Fibroblast of pulmonary artery (primary cell): ENCODE results near the gene HLX.
A peak's percentile ranks its signal among the peaks of the same experiment; 100 is the strongest.

ENCODE experiments used
- DNase-seq: peaks from one replicate; pipeline ENCODE4 v3.0.0-alpha.2; 2010; ENCODE audit warnings: low read depth
- H3K4me3 ChIP-seq: replicated peaks from 2 replicates; pipeline ENCODE4 v1.5.1; 2011; ENCODE audit warnings: low read depth, mild to moderate bottlenecking, control low read depth, low read length, moderate library complexity
- TF ChIP-seq, protein P1 (sequence below): IDR thresholded peaks from 2 replicates; pipeline ENCODE4 v1.5.1; 2011; ENCODE audit warnings: mild to moderate bottlenecking, control low read depth, low read length, inconsistent platforms; ENCODE audit errors: missing control alignments

HLX gene

DNA sequence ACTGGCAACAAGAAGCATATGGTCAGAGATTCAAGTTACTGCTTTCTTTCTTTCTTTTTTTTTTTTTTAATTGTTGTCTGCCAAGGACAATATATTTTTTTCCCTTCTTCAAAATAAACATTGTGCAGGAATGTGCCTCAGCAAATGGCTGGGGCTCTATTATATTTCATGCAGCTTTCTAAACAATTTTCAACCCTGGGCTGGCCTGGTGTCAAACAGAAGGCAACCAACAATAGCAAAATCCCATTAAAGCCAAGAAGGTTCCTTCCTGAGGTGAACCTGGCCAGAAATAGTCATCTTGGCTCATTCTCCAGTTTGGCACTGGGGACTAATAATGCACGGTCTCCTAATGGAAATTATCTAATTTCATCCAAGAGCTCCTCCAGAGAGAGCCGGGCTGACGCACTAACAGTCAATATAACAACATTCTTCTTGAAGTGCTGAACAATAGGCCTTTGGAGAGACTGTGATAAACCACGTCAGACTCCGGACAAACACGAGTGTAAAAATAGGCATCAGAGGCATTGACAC lies 35.7 kb upstream of the HLX start:
- TF ChIP-seq, protein P1, sequence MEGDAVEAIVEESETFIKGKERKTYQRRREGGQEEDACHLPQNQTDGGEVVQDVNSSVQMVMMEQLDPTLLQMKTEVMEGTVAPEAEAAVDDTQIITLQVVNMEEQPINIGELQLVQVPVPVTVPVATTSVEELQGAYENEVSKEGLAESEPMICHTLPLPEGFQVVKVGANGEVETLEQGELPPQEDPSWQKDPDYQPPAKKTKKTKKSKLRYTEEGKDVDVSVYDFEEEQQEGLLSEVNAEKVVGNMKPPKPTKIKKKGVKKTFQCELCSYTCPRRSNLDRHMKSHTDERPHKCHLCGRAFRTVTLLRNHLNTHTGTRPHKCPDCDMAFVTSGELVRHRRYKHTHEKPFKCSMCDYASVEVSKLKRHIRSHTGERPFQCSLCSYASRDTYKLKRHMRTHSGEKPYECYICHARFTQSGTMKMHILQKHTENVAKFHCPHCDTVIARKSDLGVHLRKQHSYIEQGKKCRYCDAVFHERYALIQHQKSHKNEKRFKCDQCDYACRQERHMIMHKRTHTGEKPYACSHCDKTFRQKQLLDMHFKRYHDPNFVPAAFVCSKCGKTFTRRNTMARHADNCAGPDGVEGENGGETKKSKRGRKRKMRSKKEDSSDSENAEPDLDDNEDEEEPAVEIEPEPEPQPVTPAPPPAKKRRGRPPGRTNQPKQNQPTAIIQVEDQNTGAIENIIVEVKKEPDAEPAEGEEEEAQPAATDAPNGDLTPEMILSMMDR, result no peak
- no peak overlapping the region for H3K4me3 ChIP-seq
- peak; percentile 94 for DNase-seq

DNA sequence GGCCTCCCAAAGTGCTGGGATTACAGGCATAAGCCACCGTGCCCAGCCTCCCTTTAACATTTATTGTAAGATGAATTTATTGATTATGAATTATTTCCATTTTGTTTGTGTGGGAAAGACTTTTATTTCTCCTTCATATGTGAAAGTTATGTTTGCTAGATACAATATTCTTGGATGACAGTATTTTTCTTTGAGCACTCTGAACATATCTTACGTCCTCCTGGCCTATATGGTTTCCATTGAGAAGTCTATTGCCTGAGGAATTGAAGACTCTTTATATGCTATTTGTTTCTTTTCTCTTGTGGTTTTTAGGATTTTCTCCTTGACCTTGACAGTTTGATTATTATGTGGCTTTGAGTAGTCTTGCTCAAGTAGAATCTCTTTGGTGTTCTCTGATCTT lies 26.8 kb upstream of the HLX start:
- TF ChIP-seq, protein P1, result no peak
- no peak overlapping the region for H3K4me3 ChIP-seq
- no peak for DNase-seq

DNA sequence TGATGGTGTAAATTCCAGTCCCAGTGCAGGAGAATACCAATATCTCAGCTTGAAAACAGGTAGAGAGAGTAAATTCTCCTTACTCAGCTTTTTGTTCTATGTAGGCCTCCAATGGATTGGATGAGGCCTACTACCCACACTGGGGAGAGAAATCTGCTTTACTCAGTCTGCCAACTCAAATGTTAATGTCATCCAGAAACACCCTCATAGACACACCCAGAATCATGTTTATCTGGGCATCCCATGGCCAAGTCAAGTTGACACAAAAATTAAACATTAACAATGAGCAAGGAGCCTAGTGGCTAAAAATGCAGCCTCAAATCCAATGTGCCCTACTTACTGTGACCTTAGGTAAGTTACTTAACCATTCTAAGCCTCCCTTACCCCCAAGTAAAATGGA lies 6.9 kb upstream of the HLX start:
- no peak for DNase-seq
- TF ChIP-seq, protein P1, result no peak
- no peak overlapping the region for H3K4me3 ChIP-seq

DNA sequence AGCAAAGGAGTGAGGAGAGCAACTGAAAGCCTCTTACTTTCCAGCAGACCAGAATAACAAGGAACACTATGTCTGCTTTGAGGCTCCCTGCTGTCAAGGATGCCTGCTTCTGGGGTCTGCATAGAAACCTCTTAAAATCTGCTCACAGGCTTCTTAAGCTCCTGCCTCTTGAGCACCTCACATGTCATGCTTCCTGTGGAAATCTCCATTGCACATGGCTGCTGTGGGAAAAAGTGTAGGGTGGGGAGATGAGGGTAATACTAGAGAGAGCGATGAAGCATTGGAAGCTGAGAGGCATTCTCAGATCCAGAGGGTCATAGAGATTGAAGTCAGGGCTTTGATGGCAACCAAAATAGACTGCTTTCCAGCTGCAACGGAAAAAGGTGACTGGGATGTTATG lies 6.2 kb upstream of the HLX start:
- TF ChIP-seq, protein P1, result no peak
- DNase-seq, result no peak
- H3K4me3 ChIP-seq, result no peak overlapping the region

DNA sequence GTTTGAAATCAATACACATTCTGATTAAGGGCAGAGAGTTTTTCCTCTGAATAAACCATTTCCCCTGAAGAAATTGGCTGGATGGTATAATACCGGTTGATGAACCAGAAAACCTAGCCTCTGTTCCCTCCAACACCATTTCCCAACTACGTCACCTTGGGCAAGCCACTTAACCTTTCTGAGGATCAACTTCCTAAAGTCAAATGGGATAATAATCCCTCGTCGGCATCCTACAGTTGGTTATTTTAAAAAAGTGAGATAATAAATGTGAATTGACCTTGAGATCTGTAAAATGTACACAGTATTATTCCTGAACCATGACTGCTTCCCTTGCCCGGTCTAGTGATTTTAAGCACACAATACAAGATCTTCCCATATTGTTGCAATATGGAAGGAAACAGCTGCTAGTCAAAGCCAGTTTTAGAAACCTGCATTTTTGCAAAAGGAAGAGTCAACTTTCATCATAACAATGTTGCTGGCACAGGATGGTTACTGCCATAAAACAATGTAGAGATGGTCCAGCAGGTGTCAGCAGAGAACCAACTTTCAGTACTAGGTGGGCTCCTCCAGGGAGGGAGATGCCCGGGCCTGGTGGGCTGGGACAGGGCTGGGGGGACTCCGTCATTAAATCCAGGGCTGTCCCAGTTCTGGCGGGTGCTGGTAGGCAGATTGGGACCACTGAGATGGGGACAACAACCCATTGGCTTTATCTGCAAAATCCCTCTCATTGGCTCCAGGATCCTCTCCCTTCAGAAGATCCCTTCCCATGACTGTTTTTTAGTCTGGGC lies 5.2 kb upstream of the HLX start:
- no peak overlapping the region for H3K4me3 ChIP-seq
- TF ChIP-seq, protein P1, result peak; percentile 77
- DNase-seq, result peak; percentile 76

DNA sequence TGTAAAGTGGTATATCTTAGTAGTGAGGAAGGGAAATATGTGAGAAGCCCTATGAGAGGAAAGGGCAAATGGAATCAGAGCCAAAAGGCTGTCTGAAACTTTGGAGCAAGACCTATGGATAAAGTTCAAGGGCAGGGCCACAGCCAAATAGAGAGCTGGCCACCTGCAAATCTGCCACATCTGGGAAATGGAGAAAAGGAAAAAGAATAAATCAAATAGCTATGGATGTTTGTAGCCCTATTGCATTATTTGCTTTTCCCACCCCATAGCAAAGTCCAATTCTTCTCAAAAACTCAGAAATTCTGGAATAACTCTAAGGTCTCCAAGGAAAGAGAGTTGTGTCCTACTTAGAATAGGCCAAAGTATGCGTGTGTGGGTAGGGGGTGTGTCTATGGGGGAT lies 4.0 kb upstream of the HLX start:
- no peak overlapping the region for H3K4me3 ChIP-seq
- TF ChIP-seq, protein P1, result no peak
- no peak for DNase-seq
